Stimulated activated CD8-positive, alpha-beta memory T cell treated with anti-CD3 and anti-CD28 coated beads, Interleukin-12 subunit alpha, Interleukin-12 subunit beta, amount 100 ng/mL, for 4 hours (primary cell): ENCODE results near the gene LILRA1.
"Not testable (repeated sequence)": the region's sequence is repeated elsewhere in the genome, so short reads cannot be mapped to it uniquely, and the experiment has no call there.

ENCODE experiments used
- DNase-seq: peaks from one replicate; pipeline ENCODE4 v3.0.0-alpha.2; 2020; ENCODE audit warnings: low read depth

The LILRA1 gene

GRCh38 chr19:54624934-54625730, 31.7 kb downstream of the LILRA1 start:
- DNase-seq: not testable (repeated sequence)

DNA sequence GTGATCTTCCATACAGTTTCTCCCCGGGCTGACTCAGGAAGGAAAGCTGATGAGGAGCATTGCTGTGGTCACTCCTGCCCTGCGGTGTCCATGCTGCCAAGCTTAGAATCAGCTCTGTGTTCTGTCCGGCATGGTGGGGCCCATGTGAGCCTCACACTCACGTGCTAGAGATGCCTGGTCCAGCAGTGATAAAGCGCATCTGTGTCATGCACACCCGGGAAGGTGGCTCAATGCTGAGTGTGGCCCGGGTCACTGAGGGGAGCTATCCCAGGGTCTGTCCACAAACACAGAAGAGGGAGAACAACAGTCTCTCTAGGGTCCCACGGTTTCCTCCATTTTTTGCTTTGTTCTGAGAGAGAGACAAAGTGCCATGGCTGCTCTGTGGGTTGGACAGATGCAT, 33.3 kb downstream of the LILRA1 start:
- DNase-seq: no peak

DNA sequence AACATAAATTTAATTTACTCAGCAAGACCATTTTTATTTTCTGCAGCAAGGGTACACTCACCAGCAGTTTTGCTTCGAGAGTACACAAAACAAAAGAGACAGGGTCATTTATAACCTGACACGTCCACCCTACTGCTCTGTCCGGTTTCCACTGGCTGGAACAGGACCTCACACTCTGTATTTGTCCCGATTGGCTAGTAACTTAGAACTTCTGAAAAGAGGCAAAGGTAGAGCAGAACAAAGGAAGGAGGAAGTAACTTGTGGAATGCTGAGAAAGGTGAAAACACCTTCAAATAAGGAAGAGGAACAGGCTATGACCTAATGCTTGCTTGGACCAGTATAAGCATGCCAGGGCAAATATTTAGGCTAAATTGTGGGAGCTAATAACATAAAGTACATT, 34.5 kb downstream of the LILRA1 start:
- DNase-seq: not testable (repeated sequence)

DNA sequence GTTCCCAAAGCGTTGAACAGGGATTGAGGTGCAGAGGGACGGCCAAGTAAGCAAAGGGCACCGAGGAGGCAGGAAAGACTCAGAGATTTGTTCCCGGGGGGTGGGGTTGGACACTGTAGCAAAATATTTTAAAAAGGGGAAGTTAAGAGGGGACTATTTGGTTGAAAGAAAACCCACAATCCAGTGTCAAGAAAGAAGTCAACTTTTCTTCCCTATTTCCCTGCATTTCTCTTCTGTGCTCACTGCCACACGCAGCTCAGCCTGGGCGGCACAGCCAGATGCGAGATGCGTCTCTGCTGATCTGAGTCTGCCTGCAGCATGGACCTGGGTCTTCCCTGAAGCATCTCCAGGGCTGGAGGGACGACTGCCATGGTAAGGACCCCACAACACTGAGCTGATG, 36.8 kb downstream of the LILRA1 start, which contains the start of gene LILRB1:
LILRB1 (plus strand) TSS at position 223 of the 400 bp plus-strand sequence. CDS start 590 bp downstream, outside the sequence.
- DNase-seq: not testable (repeated sequence)

GRCh38 chr19:54630782-54631181, 37.4 kb downstream of the LILRA1 start:
- DNase-seq: no peak

DNA sequence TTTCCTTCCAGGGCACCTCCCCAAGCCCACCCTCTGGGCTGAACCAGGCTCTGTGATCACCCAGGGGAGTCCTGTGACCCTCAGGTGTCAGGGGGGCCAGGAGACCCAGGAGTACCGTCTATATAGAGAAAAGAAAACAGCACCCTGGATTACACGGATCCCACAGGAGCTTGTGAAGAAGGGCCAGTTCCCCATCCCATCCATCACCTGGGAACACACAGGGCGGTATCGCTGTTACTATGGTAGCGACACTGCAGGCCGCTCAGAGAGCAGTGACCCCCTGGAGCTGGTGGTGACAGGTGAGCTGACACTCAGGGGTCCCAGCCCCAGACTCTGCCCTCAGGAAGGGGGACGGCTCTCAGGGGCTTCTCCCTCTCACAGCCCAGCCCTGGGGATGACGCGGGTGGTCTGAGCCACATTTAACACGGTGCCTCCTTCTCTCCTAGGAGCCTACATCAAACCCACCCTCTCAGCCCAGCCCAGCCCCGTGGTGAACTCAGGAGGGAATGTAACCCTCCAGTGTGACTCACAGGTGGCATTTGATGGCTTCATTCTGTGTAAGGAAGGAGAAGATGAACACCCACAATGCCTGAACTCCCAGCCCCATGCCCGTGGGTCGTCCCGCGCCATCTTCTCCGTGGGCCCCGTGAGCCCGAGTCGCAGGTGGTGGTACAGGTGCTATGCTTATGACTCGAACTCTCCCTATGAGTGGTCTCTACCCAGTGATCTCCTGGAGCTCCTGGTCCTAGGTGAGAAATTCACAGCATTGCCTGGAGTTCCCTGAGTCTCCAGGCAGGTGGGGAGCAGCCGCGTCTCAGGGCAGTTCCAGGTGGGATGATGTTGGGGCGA, 38.3 kb downstream of the LILRA1 start:
- DNase-seq: not testable (repeated sequence)

DNA sequence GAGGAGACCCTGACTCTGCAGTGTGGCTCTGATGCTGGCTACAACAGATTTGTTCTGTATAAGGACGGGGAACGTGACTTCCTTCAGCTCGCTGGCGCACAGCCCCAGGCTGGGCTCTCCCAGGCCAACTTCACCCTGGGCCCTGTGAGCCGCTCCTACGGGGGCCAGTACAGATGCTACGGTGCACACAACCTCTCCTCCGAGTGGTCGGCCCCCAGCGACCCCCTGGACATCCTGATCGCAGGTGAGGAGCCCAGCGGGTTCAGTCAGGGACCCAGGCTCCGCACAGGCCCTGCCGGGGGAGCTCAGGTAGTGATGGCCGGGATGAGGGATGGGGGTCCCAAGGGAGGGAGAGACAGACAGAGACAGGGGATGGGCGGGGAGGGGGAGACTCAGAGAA, 39.1 kb downstream of the LILRA1 start:
- DNase-seq: not testable (repeated sequence)

DNA sequence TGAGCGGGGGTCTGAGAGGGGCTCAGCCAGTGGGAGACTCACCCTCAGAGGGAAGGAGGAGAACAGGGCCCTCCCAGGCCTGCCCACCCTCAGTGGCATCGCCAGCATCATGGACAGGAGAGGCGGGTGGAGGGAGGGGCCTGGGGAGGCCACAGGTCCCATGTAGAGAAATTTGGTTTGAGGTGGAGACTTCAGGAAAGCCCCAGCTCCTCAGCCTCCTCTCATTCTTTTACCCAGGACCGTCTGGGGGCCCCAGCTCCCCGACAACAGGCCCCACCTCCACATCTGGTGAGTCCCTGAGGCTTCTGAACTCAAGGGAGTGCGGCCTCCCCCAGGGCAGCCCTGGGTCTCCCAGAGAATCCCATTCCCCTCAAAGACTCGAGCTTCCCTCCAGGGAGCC, 40.0 kb downstream of the LILRA1 start:
- DNase-seq: no peak

GRCh38 chr19:54636081-54636480, 42.6 kb downstream of the LILRA1 start:
- DNase-seq: not testable (repeated sequence)

- no peak for DNase-seq
Observed at GRCh38 chr19:54638683-54639082, 45.3 kb downstream of the LILRA1 start.

DNA sequence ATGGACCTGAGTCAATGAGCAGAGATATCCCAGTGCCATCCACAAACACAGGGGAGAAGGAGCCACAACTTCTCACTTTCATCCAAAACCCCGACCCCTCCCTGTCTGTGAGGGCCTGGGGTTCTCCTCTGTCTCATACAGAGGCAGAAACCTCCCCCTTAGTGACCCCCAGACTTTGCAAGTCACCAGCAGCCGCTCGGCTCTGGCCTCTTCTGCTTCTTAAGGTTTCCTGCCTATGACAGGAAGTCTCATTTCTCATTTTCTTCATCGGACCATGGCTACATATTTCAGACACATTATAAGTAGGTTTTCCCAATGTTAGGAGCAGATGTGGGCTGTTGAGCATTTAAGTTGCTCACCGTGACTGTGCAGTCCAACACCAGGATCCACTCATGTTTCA, 49.5 kb downstream of the LILRA1 start:
- DNase-seq: not testable (repeated sequence)

- not testable (repeated sequence) for DNase-seq
Observed at GRCh38 chr19:54643583-54643982, 50.2 kb downstream of the LILRA1 start.

DNA sequence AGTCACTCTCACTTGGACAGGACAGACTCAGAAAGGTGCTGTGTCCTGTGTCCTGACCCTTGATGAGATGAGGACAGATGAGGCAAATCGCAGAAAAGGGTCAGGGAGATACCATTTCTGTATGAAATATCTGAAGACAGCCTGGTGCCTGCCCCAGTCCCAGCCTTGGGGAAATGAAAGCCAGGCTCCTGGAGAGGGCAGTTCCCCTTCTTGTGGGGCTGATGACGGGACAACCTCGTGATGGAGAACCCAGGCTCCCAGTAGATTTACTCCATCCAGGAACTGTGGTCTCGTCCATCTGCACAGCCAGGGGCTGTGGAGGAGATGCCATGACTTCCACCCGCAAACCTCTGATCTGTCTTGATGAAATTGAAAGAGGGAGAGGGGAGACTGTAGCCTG, 50.6 kb downstream of the LILRA1 start:
- no peak for DNase-seq

- DNase-seq: no peak
Observed at GRCh38 chr19:54646331-54646841, 53.0 kb downstream of the LILRA1 start.

DNA sequence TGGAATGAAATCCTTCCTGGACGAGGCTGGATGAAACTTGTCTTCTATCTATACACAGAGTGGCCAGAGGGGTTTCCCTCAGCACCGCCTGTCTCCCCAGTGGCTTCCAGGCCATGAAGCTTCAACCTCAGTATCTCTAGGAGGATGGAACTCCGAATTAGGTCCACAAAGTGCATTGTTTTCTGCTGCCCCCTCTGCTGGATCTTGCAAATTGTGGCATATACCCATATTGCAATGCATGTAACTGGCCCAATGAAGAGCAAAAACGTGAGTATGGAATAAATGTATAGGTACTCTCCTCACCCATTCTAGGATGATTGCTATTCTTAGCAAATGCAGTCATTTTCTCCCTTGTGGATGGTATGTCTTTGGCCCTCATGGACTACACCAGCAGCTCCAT, 54.7 kb downstream of the LILRA1 start:
- DNase-seq: no peak

- DNase-seq: no peak
Observed at GRCh38 chr19:54650108-54650655, 56.8 kb downstream of the LILRA1 start.
